Transverse colon (tissue), 4 donors: ENCODE data around the gene KIAA1755. TPM values are rescaled to one million over a fixed set of nuclear protein-coding genes. Genes with fewer than 3 reads are reported as not detected.

ENCODE experiments used
- DNase-seq: peaks from one replicate; pipeline ENCODE4 v3.0.0-alpha.2; 2019
- H3K27ac ChIP-seq, 4 donors: fragments of 200-600 bp; sonication (generic); 2 replicates each; pipeline ENCODE4 v1.5.1; 2016 to 2018; ENCODE audit warnings: inconsistent platforms in 4 of 4
- H3K27me3 ChIP-seq: fragments of 200-600 bp; sonication (generic); 2 replicates; pipeline ENCODE4 v1.5.1; 2017; ENCODE audit warnings: inconsistent platforms
- H3K36me3 ChIP-seq, 4 donors: fragments of 200-600 bp; sonication (generic); 2 replicates each; pipeline ENCODE4 v1.5.1; 2017 to 2019; ENCODE audit warnings: inconsistent platforms in 4 of 4
- H3K4me1 ChIP-seq, 4 donors: fragments of 200-600 bp; sonication (generic); 2 replicates each; pipeline ENCODE4 v1.5.1; 2017 to 2020; ENCODE audit warnings: inconsistent platforms in 4 of 4
- H3K4me3 ChIP-seq, 4 donors: fragments of 200-600 bp; sonication (generic); 1 replicate in 1 of 4; 2 replicates in 3 of 4; pipeline versions ENCODE4 v1.5.1 to v1.6.1; 2017 to 2019; ENCODE audit warnings: inconsistent platforms in 4 of 4
- H3K9me3 ChIP-seq, 2 donors: fragments of 200-600 bp; sonication (generic); 2 replicates each; pipeline ENCODE4 v1.5.1; 2017 to 2019; ENCODE audit warnings: inconsistent platforms in 2 of 2
- CTCF ChIP-seq, 5 experiments: fragments of 200-600 bp in 3 of 5; fragments of 450-650 bp in 2 of 5; sonication (generic) in 3 of 5; IDR thresholded peaks; 1 replicate in 2 of 5; 2 replicates in 3 of 5; pipeline ENCODE4 v1.5.1; 2016 to 2017; ENCODE audit warnings: antibody characterized with exemption in 5 of 5, inconsistent platforms in 3 of 5, mild to moderate bottlenecking in 2 of 5, moderate library complexity in 1 of 5
- EP300 ChIP-seq: sonication (generic); formaldehyde crosslinking; IDR thresholded peaks from one replicate; pipeline ENCODE4 v1.6.1; 2017; ENCODE audit warnings: antibody characterized with exemption, low read depth
- POLR2A ChIP-seq: fragments of 450-650 bp; IDR thresholded peaks from one replicate; pipeline ENCODE4 v1.6.1; 2016; ENCODE audit warnings: antibody characterized with exemption, mild to moderate bottlenecking, moderate library complexity
- POLR2AphosphoS5 ChIP-seq, 3 donors: sonication (generic); formaldehyde crosslinking; IDR thresholded peaks; one replicate each; pipeline ENCODE4 v1.6.1; 2016; ENCODE audit warnings: antibody characterized with exemption in 3 of 3
- WGBS, 2 donors: methylation state at CpG; one replicate each; pipeline ENCODE4 v1.1.5; 2018; ENCODE audit warnings: low coverage in 1 of 2; 5-methylcytosine and 5-hydroxymethylcytosine counted together
- in situ Hi-C, 4 donors: fragments of 200-750 bp; cut with MboI; loops; one replicate each; pipeline versions ENCODE4 v1.15.0 to v1.15.1; 2017; ENCODE audit warnings: low sequenced_read_pairs in 3 of 4, low pct_ligation_motif_present in 1 of 4, low pct_unique_long_range_greater_than_20kb in 1 of 4
- intact Hi-C: fragments of 100-400 bp; cut with DNase I; formaldehyde crosslinking; loops from one replicate; pipeline ENCODE4 v1.15.1; 2023; ENCODE audit warnings: low total_unique reads
- total RNA-seq, 4 donors: library from RNA; depleted of rRNA; stranded (reverse); fragments of >200 nt; gene quantifications; one replicate each; pipeline ENCODE4 v1.1.0, GENCODE V29; 2016

The KIAA1755 gene
- total RNA-seq, 4 donors from 2014 or later, result 1.6 to 20.2 (median 3.7) TPM

- intact Hi-C loops (no loop called here), in situ Hi-C loops (no loop called here)
- Histone ChIP-seq H3K36me3 (no peaks in the 10 kb centered on the region), H3K4me1 (peaks cover 0 to 5% (median 0%) of the 10 kb centered on the region in 4 donors), H3K4me3 (no peak overlapping the region), H3K27me3 (no peaks in the 10 kb centered on the region), H3K9me3 (no peaks in the 10 kb centered on the region), H3K27ac (no peak overlapping the region)
- TF ChIP-seq POLR2AphosphoS5 (IDR thresholded peaks at IDR 0.05) (no peak), EP300 (no peak), POLR2A (no peak), CTCF (IDR thresholded peaks at IDR 0.05) (no peak)
- 70 to 96% methylated on average over 2 of the region's 2 CpGs for WGBS, 2 donors
- no peak for DNase-seq
Measured at GRCh38 chr20:38278763-38279162, 18.2 kb upstream of the KIAA1755 start.

GRCh38 chr20:38278131-38278530, 17.6 kb upstream of the KIAA1755 start:
- no peak for DNase-seq
- H3K4me3 ChIP-seq, result no peak overlapping the region
- H3K27me3 ChIP-seq, result no peaks in the 10 kb centered on the region
- in situ Hi-C loops, result no loop called here
- TF ChIP-seq EP300 (no peak), POLR2AphosphoS5 (IDR thresholded peaks at IDR 0.05) (no peak), POLR2A (no peak), CTCF (IDR thresholded peaks at IDR 0.05) (no peak)
- no peaks in the 10 kb centered on the region for H3K9me3 ChIP-seq
- H3K36me3 ChIP-seq, result no peaks in the 10 kb centered on the region
- H3K4me1 ChIP-seq, result peaks cover 0 to 5% (median 0%) of the 10 kb centered on the region in 4 donors
- intact Hi-C loops, result no loop called here
- WGBS, 2 donors, result 70% methylated on average over 14 of the region's 14 CpGs; no CpG with 5 or more reads in 1 of the 2 donors
- H3K27ac ChIP-seq, result peak overlapping the region in 2 of 4 donors; percentile 2 to 4

- H3K36me3 ChIP-seq, result no peaks in the 10 kb centered on the region
- no peak for DNase-seq
- H3K4me1 ChIP-seq, result peaks cover 0 to 5% (median 0%) of the 10 kb centered on the region in 4 donors
- in situ Hi-C loops, result no loop called here
- no peak overlapping the region for H3K4me3 ChIP-seq
- TF ChIP-seq CTCF (IDR thresholded peaks at IDR 0.05) (no peak), POLR2A (no peak), POLR2AphosphoS5 (IDR thresholded peaks at IDR 0.05) (no peak), EP300 (no peak)
- H3K27me3 ChIP-seq, result no peaks in the 10 kb centered on the region
- 70 to 73% methylated on average over 2 of the region's 2 CpGs for WGBS, 2 donors
- intact Hi-C loops, result no loop called here
- peak overlapping the region in 1 of 4 donors; percentile 4 for H3K27ac ChIP-seq
- H3K9me3 ChIP-seq, result no peaks in the 10 kb centered on the region
Measured at GRCh38 chr20:38277691-38278090, 17.2 kb upstream of the KIAA1755 start.

GRCh38 chr20:38277285-38277684, 16.8 kb upstream of the KIAA1755 start:
- no peak for DNase-seq
- no peak overlapping the region for H3K27ac ChIP-seq
- H3K27me3 ChIP-seq, result no peaks in the 10 kb centered on the region
- no peak overlapping the region for H3K4me3 ChIP-seq
- WGBS, 2 donors, result 85 to 92% methylated on average over 4 to 5 of the region's 5 CpGs
- peaks cover 0 to 5% (median 0%) of the 10 kb centered on the region in 4 donors for H3K4me1 ChIP-seq
- intact Hi-C loops (no loop called here), in situ Hi-C loops (no loop called here)
- no peaks in the 10 kb centered on the region for H3K36me3 ChIP-seq
- no peaks in the 10 kb centered on the region for H3K9me3 ChIP-seq
- no peak for TF ChIP-seq EP300
- no peak for TF ChIP-seq POLR2A
- no peak for TF ChIP-seq CTCF (IDR thresholded peaks at IDR 0.05)
- no peak for TF ChIP-seq POLR2AphosphoS5 (IDR thresholded peaks at IDR 0.05)
